Mammary epithelial cell (primary cell): Measurements from ENCODE around the gene TNFSF12.

Experiments used
- CTCF ChIP-seq, 2 donors: IDR thresholded peaks in 1 of 2; conservative IDR thresholded peaks in 1 of 2; 2 replicates each; pipeline ENCODE4 v1.5.1; 2011 to 2012; ENCODE audit warnings: inconsistent platforms in 2 of 2, low read length in 2 of 2, mild to moderate bottlenecking in 2 of 2, control low read depth in 1 of 2, low read depth in 1 of 2; ENCODE audit not compliant: insufficient read depth in 1 of 2; ENCODE audit errors: extremely low read depth in 1 of 2
- EZH2 ChIP-seq: IDR thresholded peaks from 2 replicates; pipeline ENCODE4 v1.6.1; 2012; ENCODE audit warnings: low read length, inconsistent platforms, borderline replicate concordance

- TF ChIP-seq CTCF (conservative IDR thresholded peaks at IDR 0.05 in 1 of 2, IDR thresholded peaks at IDR 0.05 in 1 of 2; ENCODE audit: extremely low read depth in 1 of 2, insufficient read depth in 1 of 2, low read depth in 1 of 2, low read length in 2 of 2) (no peak), EZH2 (no peak)
Measured at GRCh38 chr17:7591596-7591995, 42.7 kb downstream of the TNFSF12 start.
